ENCODE measurements around the gene TBC1D24. TPM values are rescaled to one million over a fixed set of nuclear protein-coding genes. Genes with fewer than 3 reads are reported as not detected.

The TBC1D24 gene
- total RNA-seq, 1 donor from 2014 or later: 4.7 TPM

DNA sequence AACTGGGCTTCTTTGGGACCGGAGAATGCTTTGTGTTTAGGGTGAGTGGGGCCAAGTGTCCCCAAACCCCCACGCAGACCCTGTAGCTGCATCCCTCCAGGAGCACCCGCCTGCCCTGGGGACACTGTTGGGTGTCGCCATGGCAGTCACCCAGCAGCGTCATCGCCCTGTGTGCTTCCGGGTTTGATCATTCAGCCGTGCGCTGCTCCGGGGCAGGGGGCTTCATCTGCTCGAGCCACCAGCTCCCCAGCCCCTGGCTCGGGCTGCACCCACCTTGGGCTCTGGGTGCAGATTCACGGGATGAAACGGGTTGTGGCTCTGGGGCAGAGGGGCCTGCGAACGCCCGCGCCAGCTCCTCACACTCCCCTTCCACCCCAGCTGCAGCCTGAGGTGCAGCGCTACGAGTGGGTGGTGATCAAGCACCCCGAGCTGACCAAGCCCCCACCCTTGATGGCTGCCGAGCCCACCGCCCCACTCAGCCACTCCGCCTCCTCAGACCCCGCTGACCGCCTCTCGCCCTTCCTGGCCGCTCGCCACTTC, 25.0 kb downstream of the TBC1D24 start:
- H3K36me3 ChIP-seq (ENCODE audit: control insufficient read depth, insufficient read depth, low read length): peaks cover 6% of the 10 kb centered on the region
- FAIRE-seq (no peak), DNase-seq (ENCODE audit: low read depth) (no peak)
- H3K27me3 ChIP-seq (ENCODE audit: control insufficient read depth, insufficient read depth, low read length): no peaks in the 10 kb centered on the region
- TF ChIP-seq, protein P1, sequence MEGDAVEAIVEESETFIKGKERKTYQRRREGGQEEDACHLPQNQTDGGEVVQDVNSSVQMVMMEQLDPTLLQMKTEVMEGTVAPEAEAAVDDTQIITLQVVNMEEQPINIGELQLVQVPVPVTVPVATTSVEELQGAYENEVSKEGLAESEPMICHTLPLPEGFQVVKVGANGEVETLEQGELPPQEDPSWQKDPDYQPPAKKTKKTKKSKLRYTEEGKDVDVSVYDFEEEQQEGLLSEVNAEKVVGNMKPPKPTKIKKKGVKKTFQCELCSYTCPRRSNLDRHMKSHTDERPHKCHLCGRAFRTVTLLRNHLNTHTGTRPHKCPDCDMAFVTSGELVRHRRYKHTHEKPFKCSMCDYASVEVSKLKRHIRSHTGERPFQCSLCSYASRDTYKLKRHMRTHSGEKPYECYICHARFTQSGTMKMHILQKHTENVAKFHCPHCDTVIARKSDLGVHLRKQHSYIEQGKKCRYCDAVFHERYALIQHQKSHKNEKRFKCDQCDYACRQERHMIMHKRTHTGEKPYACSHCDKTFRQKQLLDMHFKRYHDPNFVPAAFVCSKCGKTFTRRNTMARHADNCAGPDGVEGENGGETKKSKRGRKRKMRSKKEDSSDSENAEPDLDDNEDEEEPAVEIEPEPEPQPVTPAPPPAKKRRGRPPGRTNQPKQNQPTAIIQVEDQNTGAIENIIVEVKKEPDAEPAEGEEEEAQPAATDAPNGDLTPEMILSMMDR (IDR thresholded peaks at IDR 0.05; ENCODE audit: insufficient read depth, low read length, severe bottlenecking): no peak
- H3K4me3 ChIP-seq (ENCODE audit: low read depth, low read length): no peak overlapping the region

DNA sequence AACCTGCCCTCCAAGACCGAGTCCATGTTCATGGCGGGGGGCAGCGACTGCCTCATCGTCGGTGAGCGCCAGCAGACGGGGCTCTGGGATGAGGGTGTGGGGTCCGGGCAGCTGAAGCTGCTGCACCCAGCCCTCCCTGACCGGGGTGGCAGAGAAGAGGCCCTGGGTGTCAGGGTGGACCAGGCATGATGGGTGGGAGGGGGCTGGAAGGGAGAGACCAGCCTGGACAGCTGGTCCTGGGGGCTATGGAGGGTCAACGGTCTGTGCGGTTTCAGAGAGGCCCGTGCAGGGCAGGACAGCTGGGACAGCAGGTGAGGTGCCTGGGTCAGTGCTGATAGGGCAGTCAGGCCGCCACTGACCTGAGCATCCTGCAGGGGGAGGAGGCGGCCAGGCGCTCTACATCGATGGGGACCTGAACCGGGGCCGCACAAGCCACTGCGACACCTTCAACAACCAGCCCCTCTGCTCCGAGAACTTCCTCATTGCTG, 25.5 kb downstream of the TBC1D24 start:
- no peak overlapping the region for H3K4me3 ChIP-seq (ENCODE audit: low read depth, low read length)
- DNase-seq (ENCODE audit: low read depth) (no peak), FAIRE-seq (no peak)

DNA sequence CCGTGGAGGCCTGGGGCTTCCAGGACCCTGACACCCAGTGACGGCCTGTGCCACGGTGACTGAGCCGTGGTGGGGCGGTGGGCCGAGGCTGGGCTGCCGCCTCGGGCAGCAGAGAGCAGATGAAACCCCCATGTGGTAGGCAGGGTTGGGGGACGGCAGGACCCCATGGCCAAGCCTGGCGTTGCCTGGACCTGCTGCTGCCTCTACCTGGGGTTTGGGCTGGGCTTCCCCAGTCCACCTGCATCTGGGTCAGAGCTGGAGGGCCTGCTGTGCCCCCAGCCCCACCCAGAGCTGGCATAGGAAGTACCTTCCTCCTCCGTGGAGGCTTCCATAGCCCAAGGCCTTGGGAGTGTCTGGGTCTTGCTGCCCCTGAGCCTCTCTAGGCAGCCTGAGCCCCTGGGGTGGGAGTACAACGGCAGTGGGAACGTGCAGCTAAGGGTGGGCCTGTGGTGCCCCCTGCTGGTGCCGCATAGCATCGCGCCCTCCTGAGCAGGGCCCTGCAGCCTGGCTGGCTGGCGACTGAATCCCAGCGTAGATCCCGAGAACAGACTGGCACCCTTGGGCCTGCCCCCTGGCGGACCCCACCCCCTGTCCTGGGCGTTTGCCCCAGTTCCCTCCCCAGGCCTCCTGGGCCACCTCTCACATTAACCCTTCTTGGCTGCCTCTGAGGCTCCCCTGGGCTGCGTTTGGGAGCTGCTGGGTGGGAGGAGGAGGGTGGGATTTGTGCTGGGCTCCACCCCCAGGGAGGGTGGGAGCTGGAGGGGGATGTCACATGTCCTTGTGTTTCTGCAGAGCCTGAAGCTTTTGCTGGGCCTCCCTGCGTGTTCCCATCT, 26.2 kb downstream of the TBC1D24 start:
- Histone ChIP-seq H3K36me3 (ENCODE audit: control insufficient read depth, insufficient read depth, low read length) (peaks cover 6% of the 10 kb centered on the region), H3K4me3 (ENCODE audit: low read depth, low read length) (no peak overlapping the region), H3K27me3 (ENCODE audit: control insufficient read depth, insufficient read depth, low read length) (no peaks in the 10 kb centered on the region)
- no peak for FAIRE-seq
- DNase-seq (ENCODE audit: low read depth): peak; percentile 45
- TF ChIP-seq, protein P1 (IDR thresholded peaks at IDR 0.05; ENCODE audit: insufficient read depth, low read length, severe bottlenecking): peak; percentile 99

More for the DNA sequence above, 25.5 kb downstream of the TBC1D24 start:
- TF ChIP-seq, protein P1 (IDR thresholded peaks at IDR 0.05; ENCODE audit: insufficient read depth, low read length, severe bottlenecking): no peak
- H3K36me3 ChIP-seq (ENCODE audit: control insufficient read depth, insufficient read depth, low read length): peaks cover 6% of the 10 kb centered on the region
- no peaks in the 10 kb centered on the region for H3K27me3 ChIP-seq (ENCODE audit: control insufficient read depth, insufficient read depth, low read length)

DNA sequence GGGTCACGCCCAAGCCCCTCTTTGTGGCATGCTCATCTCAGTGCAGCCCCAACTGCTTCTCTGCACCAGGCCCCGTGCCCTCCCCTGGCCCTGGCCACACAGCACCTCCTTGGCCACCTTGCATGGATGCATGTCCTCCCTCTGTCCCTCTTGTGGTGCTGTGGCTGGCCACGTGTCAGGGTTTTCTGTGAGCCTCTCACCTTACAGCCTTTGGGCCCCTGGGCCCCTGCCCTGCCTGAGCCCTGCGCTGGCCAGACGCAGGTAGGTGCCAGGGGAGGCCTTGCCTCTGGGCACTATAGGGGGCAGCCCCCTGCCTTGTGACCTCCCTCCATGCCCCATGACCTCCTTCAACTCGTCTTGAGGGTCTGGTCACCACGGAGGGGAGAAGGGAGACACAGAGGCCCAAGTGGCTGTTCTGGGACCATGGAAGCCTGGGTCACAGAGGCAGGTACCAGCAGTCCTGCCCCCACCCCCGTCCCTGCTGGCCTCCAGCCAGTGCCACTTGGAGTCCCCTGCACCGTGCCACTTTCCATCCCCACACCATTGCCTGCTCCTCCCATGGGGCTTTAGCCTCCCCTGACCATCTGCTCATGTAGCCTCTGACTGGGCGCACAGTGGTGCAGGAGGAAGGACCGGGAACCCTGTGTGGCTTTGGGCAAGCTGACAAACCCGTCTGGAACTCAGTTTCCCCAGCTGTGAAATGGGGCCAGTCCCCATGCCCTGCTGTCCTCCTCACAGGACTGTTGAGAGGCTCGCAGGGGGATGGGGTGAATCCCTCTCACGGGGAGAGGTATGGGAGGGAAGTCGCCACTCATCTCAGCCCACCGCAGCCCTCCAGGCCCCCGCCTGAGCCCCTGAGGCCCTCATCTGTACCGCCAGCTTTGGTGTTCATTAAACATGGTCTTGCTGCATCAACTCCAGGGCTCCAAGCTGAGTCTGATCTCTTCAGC, 27.3 kb downstream of the TBC1D24 start:
- Histone ChIP-seq H3K4me3 (ENCODE audit: low read depth, low read length) (no peak overlapping the region), H3K36me3 (ENCODE audit: control insufficient read depth, insufficient read depth, low read length) (peaks cover 2% of the 10 kb centered on the region), H3K27me3 (ENCODE audit: control insufficient read depth, insufficient read depth, low read length) (no peaks in the 10 kb centered on the region)
- TF ChIP-seq, protein P1 (IDR thresholded peaks at IDR 0.05; ENCODE audit: insufficient read depth, low read length, severe bottlenecking): no peak
- DNase-seq (ENCODE audit: low read depth) (no peak), FAIRE-seq (no peak)

DNA sequence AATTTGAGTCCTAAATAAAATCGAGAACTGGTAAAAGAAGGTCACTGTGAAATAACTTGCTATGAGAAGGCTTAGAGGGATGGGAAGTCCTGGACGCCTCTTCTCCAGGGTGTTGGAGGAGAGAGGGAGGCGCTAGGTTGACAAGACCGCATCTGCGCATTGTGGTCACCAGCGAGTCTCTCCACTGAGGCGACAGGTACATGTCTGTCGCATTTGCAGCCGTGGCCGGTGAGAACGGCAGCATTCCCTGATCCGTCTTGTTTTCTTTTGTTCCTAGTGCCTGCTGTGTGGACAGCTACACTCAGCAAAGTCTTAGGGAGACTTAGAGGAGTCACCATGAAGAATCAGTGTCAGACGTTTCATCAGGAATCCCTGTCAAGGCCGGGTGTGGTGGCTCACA, 30.8 kb downstream of the TBC1D24 start:
- FAIRE-seq (peak; percentile 55), DNase-seq (ENCODE audit: low read depth) (no peak)
- Histone ChIP-seq H3K36me3 (ENCODE audit: control insufficient read depth, insufficient read depth, low read length) (no peaks in the 10 kb centered on the region), H3K4me3 (ENCODE audit: low read depth, low read length) (no peak overlapping the region), H3K27me3 (ENCODE audit: control insufficient read depth, insufficient read depth, low read length) (no peaks in the 10 kb centered on the region)
- TF ChIP-seq, protein P1 (IDR thresholded peaks at IDR 0.05; ENCODE audit: insufficient read depth, low read length, severe bottlenecking): no peak
